Liver (tissue), 9 donors: ENCODE measurements around the gene RNPEPL1. TPM values are rescaled to one million over a fixed set of nuclear protein-coding genes. Genes with fewer than 3 reads are reported as not detected.
A peak's percentile ranks its signal among the peaks of the same experiment; 100 is the strongest.

Experiments
- DNase-seq: peaks from one replicate; pipeline ENCODE4 v3.0.0-alpha.2; 2017; ENCODE audit warnings: low spot score
- H3K27ac ChIP-seq, 2 donors: one replicate each; pipeline ENCODE4 v1.7.0; 2013; ENCODE audit warnings: inconsistent platforms in 2 of 2, low read length in 2 of 2, control low read depth in 1 of 2, low read depth in 1 of 2, mild to moderate bottlenecking in 1 of 2
- H3K27me3 ChIP-seq, 4 donors: one replicate each; pipeline versions ENCODE4 v1.6.1 to v1.7.0; 2013; ENCODE audit warnings: low read length in 3 of 4, inconsistent platforms in 1 of 4, mild to moderate bottlenecking in 1 of 4, moderate library complexity in 1 of 4; ENCODE audit not compliant: control insufficient read depth in 4 of 4, insufficient read depth in 4 of 4
- H3K36me3 ChIP-seq, 4 donors: one replicate each; pipeline versions ENCODE4 v1.6.1 to v1.7.0; 2013; ENCODE audit warnings: low read length in 3 of 4, mild to moderate bottlenecking in 3 of 4, low read depth in 1 of 4, moderate library complexity in 1 of 4; ENCODE audit not compliant: control insufficient read depth in 4 of 4, insufficient read depth in 3 of 4
- H3K4me1 ChIP-seq, 4 donors: one replicate each; pipeline versions ENCODE4 v1.6.1 to v1.7.0; 2013; ENCODE audit warnings: low read length in 3 of 4, mild to moderate bottlenecking in 3 of 4, moderate library complexity in 1 of 4; ENCODE audit not compliant: control insufficient read depth in 4 of 4, insufficient read depth in 4 of 4
- H3K4me3 ChIP-seq, 3 donors: one replicate each; pipeline versions ENCODE4 v1.6.1 to v1.7.0; 2013; ENCODE audit warnings: low read length in 3 of 3, control low read depth in 1 of 3, low read depth in 1 of 3, mild to moderate bottlenecking in 1 of 3
- H3K9ac ChIP-seq, 2 donors: one replicate each; pipeline ENCODE4 v1.7.0; 2013; ENCODE audit warnings: low read length in 2 of 2, mild to moderate bottlenecking in 2 of 2, moderate library complexity in 2 of 2, control low read depth in 1 of 2, low read depth in 1 of 2
- H3K9me3 ChIP-seq, 4 donors: one replicate each; pipeline versions ENCODE4 v1.6.1 to v1.7.0; 2013; ENCODE audit warnings: low read length in 3 of 4; ENCODE audit not compliant: control insufficient read depth in 4 of 4
- EGR1 ChIP-seq, 2 donors: IDR thresholded peaks; 2 replicates each; pipeline ENCODE4 v1.6.1; 2016 to 2018; ENCODE audit warnings: antibody characterized with exemption in 2 of 2, low read depth in 2 of 2
- FOXA1 ChIP-seq: IDR thresholded peaks from 2 replicates; pipeline ENCODE4 v1.6.1; 2016; ENCODE audit warnings: antibody characterized with exemption
- FOXA2 ChIP-seq: IDR thresholded peaks from 2 replicates; pipeline ENCODE4 v1.6.1; 2016; ENCODE audit warnings: antibody characterized with exemption
- HNF4A ChIP-seq, 2 donors: conservative IDR thresholded peaks; 2 replicates each; pipeline ENCODE4 v1.6.1; 2016; ENCODE audit warnings: antibody characterized with exemption in 2 of 2, mild to moderate bottlenecking in 2 of 2
- HNF4G ChIP-seq: IDR thresholded peaks from 2 replicates; pipeline ENCODE4 v1.6.1; 2016; ENCODE audit warnings: antibody characterized with exemption
- NR2F2 ChIP-seq: IDR thresholded peaks from 2 replicates; pipeline ENCODE4 v1.6.1; 2016; ENCODE audit warnings: antibody characterized with exemption
- RAD21 ChIP-seq, 2 donors: IDR thresholded peaks; 2 replicates each; pipeline ENCODE4 v1.6.1; 2016; ENCODE audit warnings: antibody characterized with exemption in 2 of 2, mild to moderate bottlenecking in 2 of 2
- SP1 ChIP-seq: IDR thresholded peaks from 2 replicates; pipeline ENCODE4 v1.6.1; 2018; ENCODE audit warnings: antibody characterized with exemption, mild to moderate bottlenecking
- TAF1 ChIP-seq: conservative IDR thresholded peaks from 2 replicates; pipeline ENCODE4 v1.6.1; 2016; ENCODE audit warnings: antibody characterized with exemption, mild to moderate bottlenecking
- YY1 ChIP-seq: IDR thresholded peaks from 2 replicates; pipeline ENCODE4 v1.6.1; 2016; ENCODE audit warnings: antibody characterized with exemption, mild to moderate bottlenecking
- WGBS: extraction: QIAGEN DNeasy Blood & Tissue Kit; methylation state at CpG from one replicate; pipeline ENCODE4 v1.1.7; 2013; 5-methylcytosine and 5-hydroxymethylcytosine counted together
- polyA plus RNA-seq, 2 donors: library from polyadenylated mRNA; stranded (reverse) in 1 of 2; unstranded in 1 of 2; fragments of 200-250 nt in 1 of 2; fragments of >200 nt in 1 of 2; fragmentation: Nextera tagmentation in 1 of 2; extraction: Ambion mirVana in 1 of 2; gene quantifications; one replicate each; pipeline versions ENCODE4 v1.2.1 to v1.2.3, GENCODE V29; 2013 to 2015
- total RNA-seq, 2 donors: library from RNA; depleted of rRNA; stranded (reverse); fragments of >200 nt; gene quantifications; one replicate each; pipeline ENCODE4 v1.2.3, GENCODE V29; 2014
- TF ChIP-seq, protein P1 (sequence below): IDR thresholded peaks from 2 replicates; pipeline ENCODE4 v1.6.1; 2016; ENCODE audit warnings: antibody characterized with exemption
- TF ChIP-seq, protein P2 (sequence below): IDR thresholded peaks from 2 replicates; pipeline ENCODE4 v1.6.1; 2016; ENCODE audit warnings: antibody characterized with exemption
- TF ChIP-seq, protein P3 (sequence below): IDR thresholded peaks from 2 replicates; pipeline ENCODE4 v1.6.1; 2016; ENCODE audit warnings: antibody characterized with exemption
- TF ChIP-seq, protein P4 (sequence below): IDR thresholded peaks from 2 replicates; pipeline ENCODE4 v1.6.1; 2016; ENCODE audit warnings: antibody characterized with exemption, mild to moderate bottlenecking
- TF ChIP-seq, protein P5 (sequence below): fragments of 150-350 bp; IDR thresholded peaks from 2 replicates; pipeline ENCODE4 v1.5.1; 2017; ENCODE audit warnings: improper control_type of control experiment, low read depth, low read length; ENCODE audit not compliant: missing input control
- donor health status: healthy.
- donor health status: healthy.
- donor health status: healthy.
- donor health status: healthy.
- donor health status: healthy.

Gene RNPEPL1
- total and polyA plus RNA-seq, 4 donors: 24.8 to 43.9 (median 29.4) TPM

DNA sequence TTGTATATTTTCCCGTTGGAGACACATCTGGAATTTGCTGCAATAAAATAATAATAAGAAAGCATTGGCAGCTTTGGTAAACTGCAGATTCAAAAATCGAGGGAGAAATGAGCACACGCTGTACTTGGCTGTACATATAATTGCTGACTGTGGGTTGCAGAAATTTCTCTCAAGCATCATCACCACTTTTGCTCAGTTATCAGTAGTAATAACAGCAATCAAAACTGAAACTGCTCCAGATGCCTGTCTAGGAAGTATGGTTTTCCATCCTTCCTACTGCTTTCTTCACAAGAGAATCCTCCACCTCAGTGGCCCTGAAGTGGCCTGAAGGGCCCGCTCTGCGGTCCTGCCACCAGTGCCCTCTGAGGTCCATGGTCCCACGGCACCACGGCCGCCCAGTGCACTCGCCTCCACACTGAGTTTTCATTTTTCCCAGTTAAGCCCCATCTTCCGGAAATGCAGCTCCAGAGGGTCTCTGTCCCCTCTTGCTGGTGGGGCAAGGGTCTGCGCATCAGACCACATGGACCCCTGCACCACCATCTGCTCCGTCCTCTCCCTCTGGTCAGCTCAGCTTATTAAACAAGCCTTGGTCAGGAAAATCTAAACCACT is 4.2 kb upstream of the RNPEPL1 start:
- H3K4me1 ChIP-seq: peaks cover 16 to 48% (median 37%) of the 10 kb centered on the region in 4 donors

DNA sequence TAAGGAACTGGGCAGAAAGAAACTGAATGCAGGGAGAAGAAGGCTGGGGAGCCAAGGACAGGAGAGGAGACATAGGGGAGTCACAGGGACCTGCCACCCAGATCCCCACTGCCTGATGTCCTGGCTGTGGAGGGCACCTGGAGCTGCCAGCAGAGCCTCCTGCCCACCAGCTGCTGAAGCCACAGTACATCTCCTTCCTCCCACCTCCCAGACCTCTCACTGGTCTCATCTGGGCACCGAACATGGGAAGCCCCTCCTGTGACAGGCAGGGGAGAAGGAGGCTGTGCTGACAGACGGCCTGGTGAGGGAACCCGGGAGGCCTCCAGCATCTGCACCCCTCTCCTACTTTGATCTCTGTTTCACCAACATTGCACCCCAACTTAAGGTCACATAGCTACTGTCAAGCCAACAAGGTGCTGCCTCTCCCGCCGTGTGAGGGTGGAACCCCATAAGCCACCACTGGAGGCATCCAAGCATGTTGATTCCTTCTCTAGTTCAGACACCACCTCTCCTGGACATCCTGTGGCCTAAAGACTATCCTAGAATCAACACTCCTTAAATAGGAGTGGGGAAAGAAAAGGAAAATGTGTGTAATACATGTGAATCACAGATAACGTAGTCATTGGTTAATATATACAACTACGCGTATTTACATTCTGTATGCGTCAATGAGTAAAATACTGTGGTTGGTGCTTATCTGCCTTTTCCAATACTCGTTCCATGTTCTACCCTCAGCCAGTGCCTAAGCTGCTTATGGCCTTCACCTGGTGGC is 3.5 kb upstream of the RNPEPL1 start:
- Histone ChIP-seq H3K9ac (peak overlapping the region in 1 of 2 donors; percentile 20), H3K9me3 (no peaks in the 10 kb centered on the region), H3K4me3 (no peak overlapping the region), H3K4me1 (peaks cover 19 to 50% (median 37%) of the 10 kb centered on the region in 4 donors), H3K27ac (peak overlapping the region; percentile 68 to 69), H3K27me3 (no peaks in the 10 kb centered on the region), H3K36me3 (no peaks in the 10 kb centered on the region)
- DNase-seq: no peak
- 83% methylated on average over 10 of the region's 10 CpGs for WGBS
- TF ChIP-seq YY1 (no peak), TAF1 (no peak), RAD21 (IDR thresholded peaks at IDR 0.05) (no peak), EGR1 (IDR thresholded peaks at IDR 0.05; ENCODE audit: low read depth in 2 of 2) (no peak), HNF4A (conservative IDR thresholded peaks at IDR 0.05) (no peak), HNF4G (no peak), SP1 (no peak)
- TF ChIP-seq, protein P1, sequence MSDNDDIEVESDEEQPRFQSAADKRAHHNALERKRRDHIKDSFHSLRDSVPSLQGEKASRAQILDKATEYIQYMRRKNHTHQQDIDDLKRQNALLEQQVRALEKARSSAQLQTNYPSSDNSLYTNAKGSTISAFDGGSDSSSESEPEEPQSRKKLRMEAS: no peak
- TF ChIP-seq, protein P2, sequence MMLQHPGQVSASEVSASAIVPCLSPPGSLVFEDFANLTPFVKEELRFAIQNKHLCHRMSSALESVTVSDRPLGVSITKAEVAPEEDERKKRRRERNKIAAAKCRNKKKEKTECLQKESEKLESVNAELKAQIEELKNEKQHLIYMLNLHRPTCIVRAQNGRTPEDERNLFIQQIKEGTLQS: no peak
- TF ChIP-seq, protein P3, sequence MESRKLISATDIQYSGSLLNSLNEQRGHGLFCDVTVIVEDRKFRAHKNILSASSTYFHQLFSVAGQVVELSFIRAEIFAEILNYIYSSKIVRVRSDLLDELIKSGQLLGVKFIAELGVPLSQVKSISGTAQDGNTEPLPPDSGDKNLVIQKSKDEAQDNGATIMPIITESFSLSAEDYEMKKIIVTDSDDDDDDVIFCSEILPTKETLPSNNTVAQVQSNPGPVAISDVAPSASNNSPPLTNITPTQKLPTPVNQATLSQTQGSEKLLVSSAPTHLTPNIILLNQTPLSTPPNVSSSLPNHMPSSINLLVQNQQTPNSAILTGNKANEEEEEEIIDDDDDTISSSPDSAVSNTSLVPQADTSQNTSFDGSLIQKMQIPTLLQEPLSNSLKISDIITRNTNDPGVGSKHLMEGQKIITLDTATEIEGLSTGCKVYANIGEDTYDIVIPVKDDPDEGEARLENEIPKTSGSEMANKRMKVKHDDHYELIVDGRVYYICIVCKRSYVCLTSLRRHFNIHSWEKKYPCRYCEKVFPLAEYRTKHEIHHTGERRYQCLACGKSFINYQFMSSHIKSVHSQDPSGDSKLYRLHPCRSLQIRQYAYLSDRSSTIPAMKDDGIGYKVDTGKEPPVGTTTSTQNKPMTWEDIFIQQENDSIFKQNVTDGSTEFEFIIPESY: no peak
- TF ChIP-seq, protein P4, sequence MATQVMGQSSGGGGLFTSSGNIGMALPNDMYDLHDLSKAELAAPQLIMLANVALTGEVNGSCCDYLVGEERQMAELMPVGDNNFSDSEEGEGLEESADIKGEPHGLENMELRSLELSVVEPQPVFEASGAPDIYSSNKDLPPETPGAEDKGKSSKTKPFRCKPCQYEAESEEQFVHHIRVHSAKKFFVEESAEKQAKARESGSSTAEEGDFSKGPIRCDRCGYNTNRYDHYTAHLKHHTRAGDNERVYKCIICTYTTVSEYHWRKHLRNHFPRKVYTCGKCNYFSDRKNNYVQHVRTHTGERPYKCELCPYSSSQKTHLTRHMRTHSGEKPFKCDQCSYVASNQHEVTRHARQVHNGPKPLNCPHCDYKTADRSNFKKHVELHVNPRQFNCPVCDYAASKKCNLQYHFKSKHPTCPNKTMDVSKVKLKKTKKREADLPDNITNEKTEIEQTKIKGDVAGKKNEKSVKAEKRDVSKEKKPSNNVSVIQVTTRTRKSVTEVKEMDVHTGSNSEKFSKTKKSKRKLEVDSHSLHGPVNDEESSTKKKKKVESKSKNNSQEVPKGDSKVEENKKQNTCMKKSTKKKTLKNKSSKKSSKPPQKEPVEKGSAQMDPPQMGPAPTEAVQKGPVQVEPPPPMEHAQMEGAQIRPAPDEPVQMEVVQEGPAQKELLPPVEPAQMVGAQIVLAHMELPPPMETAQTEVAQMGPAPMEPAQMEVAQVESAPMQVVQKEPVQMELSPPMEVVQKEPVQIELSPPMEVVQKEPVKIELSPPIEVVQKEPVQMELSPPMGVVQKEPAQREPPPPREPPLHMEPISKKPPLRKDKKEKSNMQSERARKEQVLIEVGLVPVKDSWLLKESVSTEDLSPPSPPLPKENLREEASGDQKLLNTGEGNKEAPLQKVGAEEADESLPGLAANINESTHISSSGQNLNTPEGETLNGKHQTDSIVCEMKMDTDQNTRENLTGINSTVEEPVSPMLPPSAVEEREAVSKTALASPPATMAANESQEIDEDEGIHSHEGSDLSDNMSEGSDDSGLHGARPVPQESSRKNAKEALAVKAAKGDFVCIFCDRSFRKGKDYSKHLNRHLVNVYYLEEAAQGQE: no peak

More for the DNA sequence above, 4.2 kb upstream of the RNPEPL1 start:
- H3K9ac ChIP-seq: no peak overlapping the region
- H3K27me3 ChIP-seq: no peaks in the 10 kb centered on the region
- DNase-seq: no peak
- no peaks in the 10 kb centered on the region for H3K36me3 ChIP-seq
- no peaks in the 10 kb centered on the region for H3K9me3 ChIP-seq
- 94% methylated on average over 12 of the region's 12 CpGs for WGBS
- H3K4me3 ChIP-seq: no peak overlapping the region
- H3K27ac ChIP-seq: no peak overlapping the region
- TF ChIP-seq FOXA1: no peak
- no peak for TF ChIP-seq HNF4A (conservative IDR thresholded peaks at IDR 0.05)
- TF ChIP-seq, protein P5, sequence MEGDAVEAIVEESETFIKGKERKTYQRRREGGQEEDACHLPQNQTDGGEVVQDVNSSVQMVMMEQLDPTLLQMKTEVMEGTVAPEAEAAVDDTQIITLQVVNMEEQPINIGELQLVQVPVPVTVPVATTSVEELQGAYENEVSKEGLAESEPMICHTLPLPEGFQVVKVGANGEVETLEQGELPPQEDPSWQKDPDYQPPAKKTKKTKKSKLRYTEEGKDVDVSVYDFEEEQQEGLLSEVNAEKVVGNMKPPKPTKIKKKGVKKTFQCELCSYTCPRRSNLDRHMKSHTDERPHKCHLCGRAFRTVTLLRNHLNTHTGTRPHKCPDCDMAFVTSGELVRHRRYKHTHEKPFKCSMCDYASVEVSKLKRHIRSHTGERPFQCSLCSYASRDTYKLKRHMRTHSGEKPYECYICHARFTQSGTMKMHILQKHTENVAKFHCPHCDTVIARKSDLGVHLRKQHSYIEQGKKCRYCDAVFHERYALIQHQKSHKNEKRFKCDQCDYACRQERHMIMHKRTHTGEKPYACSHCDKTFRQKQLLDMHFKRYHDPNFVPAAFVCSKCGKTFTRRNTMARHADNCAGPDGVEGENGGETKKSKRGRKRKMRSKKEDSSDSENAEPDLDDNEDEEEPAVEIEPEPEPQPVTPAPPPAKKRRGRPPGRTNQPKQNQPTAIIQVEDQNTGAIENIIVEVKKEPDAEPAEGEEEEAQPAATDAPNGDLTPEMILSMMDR: no peak
- TF ChIP-seq, protein P4: no peak
- TF ChIP-seq NR2F2: no peak
- no peak for TF ChIP-seq FOXA2
- TF ChIP-seq HNF4G: no peak
- TF ChIP-seq, protein P1: no peak
